GM12874 (cell line): ENCODE data around the gene FAM9C.

Source experiments
- TF ChIP-seq, protein P1 (sequence below): IDR thresholded peaks from 2 replicates; pipeline ENCODE4 v1.5.1; 2011; ENCODE audit warnings: low read depth, mild to moderate bottlenecking, control low read depth, low read length, moderate library complexity; ENCODE audit not compliant: insufficient read depth

FAM9C gene

DNA sequence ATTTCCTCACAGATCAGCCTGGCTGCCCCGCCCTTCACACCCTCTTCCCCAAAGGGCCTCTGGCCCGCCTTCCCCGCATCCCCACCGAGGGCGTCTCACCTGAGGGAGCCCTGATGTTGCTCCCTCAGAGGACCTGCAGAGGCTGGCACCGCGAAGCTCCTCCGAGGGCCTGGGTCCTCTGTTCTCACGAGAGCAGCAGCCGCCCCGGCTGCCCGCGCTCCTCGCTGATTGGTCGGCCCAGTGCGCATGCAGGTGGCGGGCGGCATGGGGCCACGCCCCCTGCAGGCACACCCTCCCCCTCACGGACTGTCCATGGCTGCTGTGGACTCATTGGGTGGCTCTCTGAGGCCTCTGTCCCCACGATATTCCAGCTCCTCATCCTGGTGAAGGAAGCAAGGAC is at the start of gene FAM9C:
TSS of gene FAM9C (minus strand) at position 180 of the 400 bp plus-strand sequence. CDS start 831 bp downstream, outside the sequence.
- TF ChIP-seq, protein P1, sequence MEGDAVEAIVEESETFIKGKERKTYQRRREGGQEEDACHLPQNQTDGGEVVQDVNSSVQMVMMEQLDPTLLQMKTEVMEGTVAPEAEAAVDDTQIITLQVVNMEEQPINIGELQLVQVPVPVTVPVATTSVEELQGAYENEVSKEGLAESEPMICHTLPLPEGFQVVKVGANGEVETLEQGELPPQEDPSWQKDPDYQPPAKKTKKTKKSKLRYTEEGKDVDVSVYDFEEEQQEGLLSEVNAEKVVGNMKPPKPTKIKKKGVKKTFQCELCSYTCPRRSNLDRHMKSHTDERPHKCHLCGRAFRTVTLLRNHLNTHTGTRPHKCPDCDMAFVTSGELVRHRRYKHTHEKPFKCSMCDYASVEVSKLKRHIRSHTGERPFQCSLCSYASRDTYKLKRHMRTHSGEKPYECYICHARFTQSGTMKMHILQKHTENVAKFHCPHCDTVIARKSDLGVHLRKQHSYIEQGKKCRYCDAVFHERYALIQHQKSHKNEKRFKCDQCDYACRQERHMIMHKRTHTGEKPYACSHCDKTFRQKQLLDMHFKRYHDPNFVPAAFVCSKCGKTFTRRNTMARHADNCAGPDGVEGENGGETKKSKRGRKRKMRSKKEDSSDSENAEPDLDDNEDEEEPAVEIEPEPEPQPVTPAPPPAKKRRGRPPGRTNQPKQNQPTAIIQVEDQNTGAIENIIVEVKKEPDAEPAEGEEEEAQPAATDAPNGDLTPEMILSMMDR: no peak

DNA sequence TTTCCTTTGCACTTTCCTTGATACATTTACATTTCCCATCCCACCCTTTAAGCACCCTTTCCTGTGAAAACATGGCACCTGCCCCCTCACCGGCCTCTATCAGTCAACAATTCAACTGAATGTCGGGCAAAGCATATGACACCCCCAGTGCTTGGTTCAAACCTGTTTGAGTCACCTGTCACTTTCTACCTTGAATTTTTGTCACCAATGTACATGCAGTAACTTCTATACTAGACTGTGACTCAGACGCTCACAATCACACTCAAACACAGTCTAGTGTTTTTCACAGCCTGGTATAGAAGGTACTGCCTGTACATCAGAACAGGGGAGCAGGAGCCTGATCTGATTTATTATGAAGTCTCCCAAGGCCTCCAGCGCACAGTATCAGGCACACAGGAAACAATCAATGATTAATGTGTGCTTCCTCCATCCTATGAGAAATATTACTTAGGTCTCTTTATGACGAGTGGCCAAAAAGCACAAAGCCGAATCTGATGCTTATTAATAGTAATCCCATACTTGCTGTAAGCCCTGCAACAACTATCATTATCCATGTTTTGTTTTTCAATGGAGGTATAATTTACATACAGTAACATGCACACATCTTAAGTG is 49.2 kb upstream of the FAM9C start:
- TF ChIP-seq, protein P1: no peak

DNA sequence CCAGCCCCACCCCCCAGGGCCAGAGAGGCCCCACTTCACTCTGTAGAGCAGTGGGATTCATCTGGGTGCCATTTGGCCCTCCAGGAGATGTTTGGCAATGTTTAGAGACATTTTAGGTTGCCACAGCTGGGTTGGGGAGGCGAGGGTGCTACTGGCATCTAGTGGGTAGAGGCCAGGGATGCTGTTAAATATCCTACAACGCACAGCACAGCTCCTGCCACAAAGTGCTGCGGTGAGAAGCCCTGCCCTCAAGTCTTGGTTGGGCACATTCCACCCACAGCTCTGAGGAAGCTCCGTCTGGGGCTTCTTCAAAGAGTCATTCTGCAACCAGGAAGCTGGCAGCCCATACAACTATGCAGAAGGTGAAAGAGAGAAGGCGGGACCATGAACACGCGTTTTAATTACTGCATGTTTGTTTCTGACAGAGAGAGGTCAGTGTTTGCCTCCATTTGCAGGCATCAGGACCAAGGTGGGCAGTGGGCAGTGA is 48.1 kb upstream of the FAM9C start:
- TF ChIP-seq, protein P1: peak; percentile 12; the same call in 1 of the 2 replicates

DNA sequence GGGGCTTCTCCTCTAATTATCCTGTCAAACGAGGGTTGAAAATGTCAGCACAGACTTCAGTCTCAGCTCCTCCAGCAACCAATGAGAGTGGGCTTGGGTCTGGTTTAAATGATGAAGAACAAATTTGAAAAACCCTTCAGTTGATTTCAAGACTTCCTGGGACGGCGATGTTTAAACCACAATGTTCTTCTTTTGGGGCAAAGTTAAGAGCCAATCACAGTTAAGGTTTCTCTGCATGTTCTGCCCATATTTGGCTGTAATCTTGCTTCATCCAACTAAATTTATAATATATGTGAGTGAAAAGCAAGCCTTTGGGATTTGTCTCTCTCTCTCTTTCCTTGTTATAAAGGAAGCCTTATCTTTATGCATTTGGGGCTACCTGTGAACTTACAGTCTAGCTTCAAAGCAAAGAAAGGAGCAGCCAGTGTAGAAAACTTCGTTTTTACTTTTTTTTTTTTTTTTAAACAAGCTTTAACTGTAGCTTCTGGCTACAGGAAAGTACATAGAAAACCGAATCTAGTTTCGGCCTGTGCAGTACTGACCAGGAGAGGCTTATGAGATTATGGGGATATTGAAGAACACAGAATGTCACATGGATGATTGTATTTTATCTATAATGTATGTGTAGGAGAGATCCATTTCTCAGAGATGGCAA is 46.8 kb upstream of the FAM9C start:
- TF ChIP-seq, protein P1: no peak

DNA sequence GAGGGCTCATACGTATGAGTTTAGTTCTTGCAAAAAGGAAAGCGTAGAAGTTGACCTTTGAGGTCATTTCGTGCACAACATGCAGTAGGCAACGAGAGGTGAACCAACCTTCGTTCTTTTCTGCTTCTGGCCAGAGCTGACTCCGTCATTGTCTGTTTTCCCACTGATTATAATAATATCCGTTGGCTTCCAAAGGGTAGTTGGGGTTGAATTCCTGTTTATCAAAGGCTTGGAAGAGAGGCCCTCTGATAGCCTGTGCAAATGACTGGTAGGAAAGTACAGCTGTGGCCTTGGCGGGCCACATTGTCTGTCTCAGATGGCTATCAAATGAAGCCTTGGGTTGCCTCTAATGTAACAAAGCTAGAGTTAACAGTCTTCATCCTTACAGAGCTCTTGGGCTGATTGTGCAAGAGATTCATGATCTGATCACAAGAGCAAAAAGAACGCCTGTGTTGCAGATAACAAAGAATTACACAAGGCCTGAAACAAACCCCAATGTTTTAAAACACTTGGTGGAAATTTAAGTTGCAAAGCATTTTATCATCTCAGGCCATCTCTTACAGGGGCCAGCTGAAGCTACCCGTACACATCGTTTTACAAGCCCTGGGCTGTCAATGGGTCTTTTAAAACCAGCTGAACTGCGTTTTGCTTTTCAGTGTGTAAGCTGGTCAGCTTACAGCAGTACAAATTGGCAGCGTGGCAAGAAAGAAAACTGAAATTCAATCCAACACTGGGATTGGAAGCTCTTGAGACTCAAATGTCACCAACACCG is 46.1 kb upstream of the FAM9C start:
- TF ChIP-seq, protein P1: no peak

DNA sequence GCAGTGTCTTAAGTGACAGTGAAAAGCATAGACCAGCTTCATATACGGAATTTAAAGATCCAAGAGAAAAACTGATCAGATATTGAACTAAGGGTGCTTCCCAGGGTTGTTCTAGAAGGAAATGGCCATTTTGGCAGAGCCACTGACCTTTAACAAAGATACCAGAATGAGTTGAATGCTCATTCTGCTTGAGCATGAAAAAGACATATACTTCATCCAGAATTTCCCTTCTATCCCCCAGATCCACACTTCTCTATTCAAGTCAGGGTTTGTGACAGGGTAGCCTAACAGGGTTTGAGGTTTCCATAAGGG is 45.6 kb upstream of the FAM9C start:
- TF ChIP-seq, protein P1: no peak

DNA sequence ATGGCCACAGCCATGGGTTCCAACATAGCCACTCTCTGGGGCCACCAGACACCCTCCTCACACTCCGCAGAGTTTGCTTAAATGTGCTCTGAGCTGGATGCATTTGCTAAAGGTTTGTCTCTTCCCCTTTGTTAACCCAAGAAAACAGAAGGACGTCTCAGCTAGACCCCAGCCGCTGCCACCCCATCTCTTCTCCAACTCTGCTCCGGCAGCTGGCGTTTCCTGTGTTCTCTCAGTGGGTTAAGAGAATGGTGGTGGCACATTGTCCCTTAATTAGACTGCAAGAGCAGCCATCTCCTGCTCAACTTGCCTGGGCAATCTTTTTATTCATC is 43.7 kb upstream of the FAM9C start:
- TF ChIP-seq, protein P1: no peak
